ENCODE measurements around the gene VWA5B2. TPM values are rescaled to one million over a fixed set of nuclear protein-coding genes. Genes with fewer than 3 reads are reported as not detected.

The VWA5B2 gene
- total and polyA plus RNA-seq, 9 of the 15 experiments (the other 6 are each of a cell fraction or from before 2014, with no cell fraction given), result 0.04 TPM; not detected in 8

DNA sequence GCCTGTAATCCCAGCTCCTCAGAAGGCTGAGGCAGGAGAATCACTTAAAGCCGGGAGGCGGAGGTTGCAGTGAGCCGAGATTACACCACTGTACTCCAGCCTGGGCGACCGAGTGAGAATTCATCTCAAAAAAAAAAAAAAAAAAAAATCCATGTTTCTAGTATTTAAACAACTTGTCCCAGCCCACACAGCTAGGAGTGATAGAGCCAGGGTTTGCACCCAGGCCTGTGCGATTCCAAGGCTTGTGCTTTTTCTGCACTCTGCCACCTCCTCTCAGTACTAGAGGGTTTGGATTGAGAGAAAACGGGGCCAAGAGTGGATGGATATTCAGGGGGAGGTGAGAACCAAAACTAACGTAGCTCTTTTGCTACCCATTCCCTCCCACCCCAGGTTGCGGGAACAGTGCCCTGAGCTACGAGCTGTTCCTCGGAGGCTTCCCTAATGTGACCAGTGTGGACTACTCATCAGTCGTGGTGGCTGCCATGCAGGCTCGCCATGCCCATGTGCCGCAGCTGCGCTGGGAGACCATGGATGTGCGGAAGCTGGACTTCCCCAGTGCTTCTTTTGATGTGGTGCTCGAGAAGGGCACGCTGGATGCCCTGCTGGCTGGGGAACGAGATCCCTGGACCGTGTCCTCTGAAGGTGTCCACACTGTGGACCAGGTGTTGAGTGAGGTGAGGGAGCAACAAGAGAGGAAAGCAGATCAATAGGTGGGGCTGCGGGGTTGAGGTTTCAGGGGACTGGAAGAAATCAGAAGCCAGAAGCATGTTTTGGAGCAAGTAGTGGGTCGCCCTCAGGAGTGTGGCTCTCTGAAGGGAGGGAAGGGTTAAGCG, 27.9 kb downstream of the VWA5B2 start:
- Histone ChIP-seq H3K9ac (ENCODE audit: insufficient read depth in 1 of 2, low read depth in 2 of 2, low read length in 2 of 2) (no peak overlapping the region), H3K79me2 (ENCODE audit: control insufficient read depth, insufficient read depth, low read length) (no peaks in the 10 kb centered on the region; the same call in 2 of the 3 replicates), H3K9me3 (replicated peaks; ENCODE audit: control insufficient read depth, insufficient read depth, low read depth, low read length) (no peaks in the 10 kb centered on the region), H3K27ac (ENCODE audit: extremely low read depth, low read depth, low read length) (no peak overlapping the region), H3K36me3 (ENCODE audit: control insufficient read depth, insufficient read depth, low read length) (no peaks in the 10 kb centered on the region), H2AFZ (ENCODE audit: low read depth, low read length) (no peak overlapping the region), H4K20me1 (replicated peaks; ENCODE audit: control insufficient read depth, insufficient read depth, low read length) (peaks cover 34% of the 10 kb centered on the region), H3K4me2 (ENCODE audit: insufficient read depth, low read length) (no peak overlapping the region), H3K27me3 (ENCODE audit: control insufficient read depth in 2 of 2, insufficient read depth in 2 of 2, low read length in 2 of 2) (peaks cover 5 to 23% of the 10 kb centered on the region in 2 experiments; a peak in 4 of 5 replicates), H3K4me3 (no peak overlapping the region), H3K4me1 (replicated peaks in 1 of 2; ENCODE audit: control insufficient read depth in 2 of 2, insufficient read depth in 2 of 2, low read length in 2 of 2) (peaks cover 11 to 30% of the 10 kb centered on the region in 2 experiments; a peak in 4 of 5 replicates), H3K9me1 (ENCODE audit: control insufficient read depth, insufficient read depth, low read length) (no peaks in the 10 kb centered on the region)
- TF ChIP-seq SIN3B (IDR thresholded peaks at IDR 0.05; ENCODE audit: low read depth) (no peak), ZNF134 (CRISPR knock-in tag; conservative IDR thresholded peaks at IDR 0.05) (no peak), PTRF (tag; IDR thresholded peaks at IDR 0.05) (no peak)
- ATAC-seq (no peak), FAIRE-seq (no peak), DNase-seq (ENCODE audit: extremely low read depth in 1 of 4, low spot score in 3 of 4) (no peak)
- intact Hi-C loops (cut with micrococcal nuclease), result no loop called here
- no TSS peak for BruUV-seq (replicated peaks)
- in situ Hi-C loops (cut with MboI), result no loop called here
- POLR2A ChIA-PET, result interaction anchor here (1.2 kb wide), 1 partner anchor 8 kb away, joined by 4 read pairs; the partner anchor contains the start of gene EEF1AKMT4
- WGBS (ENCODE audit: insufficient coverage, low coverage, missing lambda C conversion rate), result 71% methylated on average over 21 of the region's 23 CpGs
- CTCF ChIA-PET (ENCODE audit: low intra/inter-chr PET ratio), result no interaction called here

DNA sequence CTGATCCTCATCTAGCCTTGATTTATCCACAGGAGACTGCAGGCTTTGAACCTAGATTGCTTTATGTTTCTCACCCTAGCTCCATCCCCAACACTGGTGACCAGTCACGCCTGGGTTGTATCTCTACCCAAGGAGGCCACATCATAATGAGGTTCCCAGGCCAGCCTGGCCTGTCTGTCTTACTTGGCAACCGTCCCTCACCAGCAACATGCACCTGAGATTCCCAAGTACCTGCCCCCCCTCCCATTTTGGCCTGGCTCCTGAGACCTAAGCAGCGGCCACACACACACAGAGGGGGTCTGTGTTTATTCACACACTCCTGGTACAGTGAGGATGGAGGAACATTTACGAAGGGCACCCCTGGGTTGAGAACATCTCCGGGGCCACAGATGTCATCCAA, 29.5 kb downstream of the VWA5B2 start:
- in situ Hi-C loops (cut with MboI), result no loop called here
- H3K4me2 ChIP-seq (ENCODE audit: insufficient read depth, low read length), result no peak overlapping the region
- ATAC-seq (no peak), DNase-seq (ENCODE audit: extremely low read depth in 1 of 4, low spot score in 3 of 4) (no peak), FAIRE-seq (no peak)
- H3K9me1 ChIP-seq (ENCODE audit: control insufficient read depth, insufficient read depth, low read length), result no peaks in the 10 kb centered on the region
- H3K4me1 ChIP-seq (replicated peaks in 1 of 2; ENCODE audit: control insufficient read depth in 2 of 2, insufficient read depth in 2 of 2, low read length in 2 of 2), result peaks cover 14 to 36% of the 10 kb centered on the region in 2 experiments; a peak in 4 of 5 replicates
- H3K9me3 ChIP-seq (replicated peaks; ENCODE audit: control insufficient read depth, insufficient read depth, low read depth, low read length), result no peaks in the 10 kb centered on the region
- H3K4me3 ChIP-seq, result no peak overlapping the region
- H3K79me2 ChIP-seq (ENCODE audit: control insufficient read depth, insufficient read depth, low read length), result no peaks in the 10 kb centered on the region; the same call in 2 of the 3 replicates
- intact Hi-C loops (cut with micrococcal nuclease), result no loop called here
- 64% methylated on average over 5 of the region's 5 CpGs for WGBS (ENCODE audit: insufficient coverage, low coverage, missing lambda C conversion rate)
- TF ChIP-seq BCL6 (CRISPR knock-in tag; IDR thresholded peaks at IDR 0.05), result no peak
- TF ChIP-seq U2AF2 (optimal IDR thresholded peaks at IDR 0.05; ENCODE audit: low read depth, low read length), result no peak
- TF ChIP-seq ZNF445 (CRISPR knock-in tag; IDR thresholded peaks at IDR 0.05; ENCODE audit: low read depth), result no peak
- no peak for TF ChIP-seq ZNF12 (CRISPR knock-in tag; IDR thresholded peaks at IDR 0.05)
- TF ChIP-seq SMARCC2 (IDR thresholded peaks at IDR 0.05; ENCODE audit: low read depth), result no peak
- no peak for TF ChIP-seq MCM5 (IDR thresholded peaks at IDR 0.05; ENCODE audit: low read depth)
- TF ChIP-seq SMARCA5 (IDR thresholded peaks at IDR 0.05), result no peak
- TF ChIP-seq SOX6 (IDR thresholded peaks at IDR 0.05), result no peak
- no peak for TF ChIP-seq ZNF197 (CRISPR knock-in tag; IDR thresholded peaks at IDR 0.05; ENCODE audit: low read depth)
- TF ChIP-seq SUPT5H (IDR thresholded peaks at IDR 0.05), result no peak
- TF ChIP-seq, protein P1, sequence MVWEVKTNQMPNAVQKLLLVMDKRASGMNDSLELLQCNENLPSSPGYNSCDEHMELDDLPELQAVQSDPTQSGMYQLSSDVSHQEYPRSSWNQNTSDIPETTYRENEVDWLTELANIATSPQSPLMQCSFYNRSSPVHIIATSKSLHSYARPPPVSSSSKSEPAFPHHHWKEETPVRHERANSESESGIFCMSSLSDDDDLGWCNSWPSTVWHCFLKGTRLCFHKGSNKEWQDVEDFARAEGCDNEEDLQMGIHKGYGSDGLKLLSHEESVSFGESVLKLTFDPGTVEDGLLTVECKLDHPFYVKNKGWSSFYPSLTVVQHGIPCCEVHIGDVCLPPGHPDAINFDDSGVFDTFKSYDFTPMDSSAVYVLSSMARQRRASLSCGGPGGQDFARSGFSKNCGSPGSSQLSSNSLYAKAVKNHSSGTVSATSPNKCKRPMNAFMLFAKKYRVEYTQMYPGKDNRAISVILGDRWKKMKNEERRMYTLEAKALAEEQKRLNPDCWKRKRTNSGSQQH (CRISPR knock-in tag; IDR thresholded peaks at IDR 0.05), result no peak
- ChIA-PET POLR2A (no interaction called here), CTCF (ENCODE audit: low intra/inter-chr PET ratio) (no interaction called here)
- no peaks in the 10 kb centered on the region for H3K36me3 ChIP-seq (ENCODE audit: control insufficient read depth, insufficient read depth, low read length)
- BruUV-seq (replicated peaks), result no TSS peak
- H4K20me1 ChIP-seq (replicated peaks; ENCODE audit: control insufficient read depth, insufficient read depth, low read length), result peaks cover 34% of the 10 kb centered on the region
- no peak overlapping the region for H2AFZ ChIP-seq (ENCODE audit: low read depth, low read length)
- no peak overlapping the region for H3K9ac ChIP-seq (ENCODE audit: insufficient read depth in 1 of 2, low read depth in 2 of 2, low read length in 2 of 2)
- no peak overlapping the region for H3K27ac ChIP-seq (ENCODE audit: extremely low read depth, low read depth, low read length)
- peaks cover 10 to 31% of the 10 kb centered on the region in 2 experiments; a peak in 4 of 5 replicates for H3K27me3 ChIP-seq (ENCODE audit: control insufficient read depth in 2 of 2, insufficient read depth in 2 of 2, low read length in 2 of 2)

Measured in K562 (cell line).